Ramos (cell line): ENCODE results near the gene UNC13A.
"Not testable (repeated sequence)": the region's sequence is repeated elsewhere in the genome, so short reads cannot be mapped to it uniquely, and the experiment has no call there.

ENCODE experiments used
- in situ Hi-C: fragments of 300-500 bp; cut with MboI; formaldehyde crosslinking; loops from one replicate; pipeline ENCODE4 v1.14.3; 2022; ENCODE audit warnings: low sequenced_read_pairs; ENCODE audit not compliant: unreplicated experiment

The UNC13A gene

DNA sequence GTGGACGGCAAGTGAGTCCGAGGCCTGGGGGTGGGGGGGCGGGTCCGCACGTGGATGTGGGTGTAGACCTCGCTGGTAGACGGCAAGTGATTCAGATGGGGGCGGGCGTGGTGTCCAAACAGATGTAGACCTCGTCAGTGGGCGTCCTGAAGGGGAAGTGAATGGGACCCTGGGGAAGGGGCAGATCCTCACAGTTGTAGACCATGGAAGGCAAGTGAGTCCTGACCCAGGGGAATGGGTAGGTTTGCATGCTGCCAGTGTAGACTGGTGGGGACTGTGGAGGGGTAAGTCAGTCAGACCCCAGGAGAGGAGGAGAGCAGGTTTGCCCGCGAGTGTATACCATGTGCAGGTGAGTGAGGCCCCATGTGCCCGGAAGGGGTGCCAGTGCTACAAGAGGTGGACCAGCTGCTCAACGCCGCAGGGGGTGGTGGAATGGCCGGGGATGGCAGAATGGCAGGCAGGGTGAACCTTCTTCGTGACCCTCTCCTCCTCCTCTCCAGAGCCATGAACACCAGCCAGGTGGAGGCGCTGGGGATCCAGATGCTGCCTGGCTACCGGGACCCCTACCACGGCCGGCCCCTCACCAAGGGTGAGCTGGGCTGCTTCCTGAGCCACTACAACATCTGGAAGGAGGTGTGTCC lies 110.6 kb downstream of the UNC13A start:
- in situ Hi-C loops = no loop called here

GRCh38 chr19:17576758-17577456 lies 111.2 kb downstream of the UNC13A start:
- in situ Hi-C loops = no loop called here

DNA sequence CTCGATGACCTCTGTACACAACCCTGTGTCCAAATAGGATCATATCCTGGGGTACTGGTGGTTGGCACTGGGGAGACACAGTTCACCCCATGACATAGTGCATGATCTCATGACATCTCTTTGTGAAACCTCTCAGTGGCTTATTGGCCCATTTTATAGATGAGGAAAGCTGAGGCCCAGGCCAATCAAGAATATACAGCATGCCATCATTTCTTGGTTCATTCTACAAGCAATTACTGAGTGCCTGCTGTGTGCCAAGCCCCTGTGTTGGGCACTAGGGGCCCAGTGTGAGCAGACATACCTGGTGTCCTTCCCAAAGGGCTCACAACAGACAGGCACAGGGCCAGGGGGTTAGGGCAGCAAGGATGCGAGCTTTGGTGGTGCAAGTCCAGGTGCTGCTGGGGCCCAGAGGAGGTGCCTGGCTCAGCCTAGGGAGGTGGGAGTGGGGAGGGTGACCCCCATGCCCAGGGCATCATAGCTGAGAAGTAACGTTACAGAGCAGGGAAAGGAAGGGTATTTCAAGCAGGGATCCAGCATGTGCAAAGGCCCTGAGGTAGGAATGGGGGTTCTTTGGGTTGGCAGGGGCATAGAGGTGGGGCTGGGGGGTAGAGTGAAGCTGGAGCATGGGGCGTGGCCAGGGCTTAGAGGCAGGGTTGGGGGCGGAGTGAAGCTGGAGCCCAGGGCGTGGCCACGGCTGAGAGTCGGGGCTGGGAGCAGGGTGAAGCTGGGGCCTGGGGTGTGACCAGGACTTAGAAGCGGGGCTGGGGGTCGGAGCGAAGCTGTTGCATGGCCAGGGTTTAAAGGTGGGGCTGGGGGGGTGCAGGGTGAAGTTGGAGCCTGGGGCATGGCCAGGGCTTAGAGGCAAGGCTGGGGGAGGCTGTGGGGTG lies 112.0 kb downstream of the UNC13A start:
- in situ Hi-C loops = no loop called here

DNA sequence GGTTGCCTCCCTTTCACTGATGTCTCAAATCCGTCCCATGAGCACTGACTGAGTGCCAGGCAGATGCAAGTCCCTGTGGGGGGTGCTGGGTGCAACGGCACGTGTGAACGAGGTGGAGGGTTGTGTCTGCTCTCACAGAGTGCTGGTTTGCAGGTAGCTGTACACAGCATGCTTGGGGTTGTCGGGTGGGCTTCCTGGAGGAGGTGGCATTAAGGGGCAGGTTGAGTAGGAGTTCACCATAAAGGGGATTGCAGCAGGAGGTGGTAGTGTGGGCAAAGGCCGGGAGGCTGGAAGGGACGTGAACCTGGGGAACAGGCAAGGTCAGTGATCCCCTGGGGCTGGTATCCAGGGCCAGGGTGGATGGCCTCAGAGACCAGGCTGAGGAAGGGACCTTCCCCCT lies 115.5 kb downstream of the UNC13A start:
- in situ Hi-C loops = no loop called here

DNA sequence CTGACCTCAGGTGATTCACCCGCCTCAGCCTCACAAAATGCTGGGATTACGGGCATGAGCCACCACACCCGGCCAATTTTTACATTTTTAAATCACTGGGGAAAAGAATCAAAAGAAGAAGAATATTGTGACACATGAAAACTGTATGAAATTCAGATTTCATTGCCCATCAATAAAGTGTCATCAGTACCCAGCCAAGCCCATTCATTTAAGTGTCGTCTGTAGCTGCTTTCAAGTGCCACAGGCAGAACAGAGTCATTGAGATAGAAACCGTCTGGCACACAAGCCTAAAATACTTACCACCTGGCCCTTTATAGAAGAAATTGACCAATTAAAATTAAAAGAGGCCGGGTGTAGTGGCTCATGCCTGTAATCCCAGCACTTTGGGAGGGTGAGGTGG lies 117.4 kb downstream of the UNC13A start:
- in situ Hi-C loops = no loop called here

DNA sequence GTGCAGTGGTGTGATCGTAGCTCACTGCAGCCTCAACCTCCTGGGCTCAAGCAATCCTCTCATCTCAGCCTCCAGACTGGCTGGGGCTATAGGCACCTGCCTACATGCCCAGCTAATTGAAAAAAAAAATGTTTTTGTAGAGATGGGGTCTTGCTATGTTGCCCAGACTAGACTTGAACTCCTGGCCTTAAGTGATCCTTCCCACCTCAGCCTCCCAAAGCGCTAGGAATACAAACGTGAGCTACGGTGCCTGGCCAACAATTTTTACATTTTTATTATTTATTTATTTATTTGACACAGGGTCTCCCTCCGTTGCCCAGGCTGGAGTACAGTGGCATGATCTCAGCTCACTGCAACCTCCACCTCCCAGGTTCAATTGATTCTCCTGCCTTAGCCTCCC lies 117.9 kb downstream of the UNC13A start:
- in situ Hi-C loops = not testable (repeated sequence)

- in situ Hi-C loops = no loop called here
Measured at GRCh38 chr19:17567940-17568339, 120.2 kb downstream of the UNC13A start.

DNA sequence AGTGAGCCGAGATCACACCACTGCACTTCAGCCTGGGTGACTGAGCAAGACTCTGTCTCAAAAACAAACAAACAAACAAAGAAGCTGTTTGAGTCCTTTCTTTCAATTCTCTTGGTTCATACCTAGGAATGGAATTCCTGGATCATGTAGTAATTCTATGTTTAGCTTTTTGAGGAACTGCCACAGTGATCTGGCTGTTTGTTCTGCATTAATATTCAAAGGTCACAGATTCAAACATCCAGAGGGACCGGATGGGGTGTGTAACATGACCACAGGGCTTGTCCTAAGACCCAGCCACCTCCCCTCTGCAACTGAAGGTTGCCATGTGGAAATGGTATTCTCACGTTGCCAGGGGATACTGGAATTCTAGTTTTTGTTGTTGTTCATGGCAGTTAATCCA lies 122.5 kb downstream of the UNC13A start:
- in situ Hi-C loops = no loop called here

DNA sequence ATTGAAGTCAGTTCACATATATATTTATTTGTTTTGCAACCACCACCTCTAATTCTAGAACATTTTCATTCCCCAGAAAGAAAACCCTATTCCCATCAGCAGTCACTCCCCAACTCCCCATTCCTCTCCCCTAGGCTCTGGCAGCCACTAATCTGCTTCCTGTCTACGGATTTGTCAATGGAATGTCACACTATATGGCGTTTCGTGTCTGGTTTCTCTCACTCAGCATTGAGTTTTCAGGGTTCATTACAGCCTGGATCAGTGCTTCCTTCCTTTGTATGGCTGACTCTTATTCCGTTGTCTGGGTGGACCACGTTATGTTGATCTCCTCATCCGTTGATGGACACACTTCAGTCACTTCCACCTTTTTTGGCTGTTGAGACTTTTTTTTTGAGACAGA lies 123.4 kb downstream of the UNC13A start:
- in situ Hi-C loops = no loop called here

DNA sequence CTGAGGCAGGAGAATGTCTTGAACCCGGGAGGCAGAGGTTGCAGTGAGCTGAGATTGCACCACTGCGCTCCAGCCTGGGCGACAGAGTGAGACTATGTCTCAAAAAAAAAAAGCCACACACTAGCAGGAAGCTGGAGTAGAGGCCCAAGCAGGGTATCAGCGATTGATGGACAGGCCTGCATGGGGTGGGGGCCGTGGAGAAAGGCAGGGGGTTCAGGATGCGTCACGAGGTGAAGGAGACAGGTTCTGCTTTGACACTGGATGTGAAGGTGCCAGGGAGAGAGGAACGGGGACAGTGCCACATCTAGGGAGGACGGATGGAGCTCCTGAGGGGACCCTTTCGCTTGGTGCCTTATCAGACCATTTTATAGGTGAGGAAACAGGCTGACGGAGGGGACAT lies 125.6 kb downstream of the UNC13A start:
- in situ Hi-C loops = no loop called here

DNA sequence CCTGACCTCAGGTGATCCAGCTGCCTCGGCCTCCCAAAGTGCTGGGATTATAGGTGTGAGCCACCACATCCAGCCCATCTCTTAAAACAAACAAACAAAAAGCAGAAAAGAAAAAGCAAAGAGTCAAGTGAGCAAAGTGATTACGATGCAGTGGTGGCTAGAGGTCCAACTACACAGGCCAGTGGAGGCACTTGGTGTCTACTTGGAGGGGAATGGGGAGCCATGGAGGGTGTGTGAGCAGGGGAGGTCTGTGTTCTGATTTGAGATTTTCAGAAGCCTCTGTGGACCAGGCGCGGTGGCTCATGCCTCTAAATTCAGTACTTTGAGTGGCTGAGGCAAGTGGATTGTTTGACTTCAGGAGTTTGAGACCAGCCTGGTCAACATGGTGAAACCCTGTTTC lies 126.1 kb downstream of the UNC13A start:
- in situ Hi-C loops = no loop called here

- in situ Hi-C loops = no loop called here
Measured at GRCh38 chr19:17560205-17560595, 128.0 kb downstream of the UNC13A start.

- in situ Hi-C loops = no loop called here
Measured at GRCh38 chr19:17557466-17557865, 130.7 kb downstream of the UNC13A start.

DNA sequence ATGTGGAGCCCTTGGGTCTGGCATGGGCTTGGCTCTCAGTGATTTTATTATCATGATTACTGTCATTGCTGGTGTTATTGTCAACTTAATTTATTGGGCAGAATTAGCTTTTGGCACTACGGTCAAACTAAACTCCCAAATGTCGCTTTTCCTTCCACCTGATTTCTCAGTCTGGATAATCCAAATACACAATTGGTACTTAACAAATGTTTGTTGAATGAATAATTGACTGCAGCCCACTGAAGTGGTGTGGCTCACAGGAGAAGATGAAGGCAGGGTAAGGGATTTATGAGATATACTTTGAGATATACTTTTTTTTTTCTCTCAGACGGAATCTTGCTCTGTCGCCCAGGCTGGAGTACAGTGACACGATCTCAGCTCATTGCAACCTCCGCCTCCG lies 131.2 kb downstream of the UNC13A start:
- in situ Hi-C loops = no loop called here

GRCh38 chr19:17555929-17556813 lies 132.0 kb downstream of the UNC13A start:
- in situ Hi-C loops = no loop called here

- in situ Hi-C loops = no loop called here
Measured at GRCh38 chr19:17555480-17555928, 132.7 kb downstream of the UNC13A start, which contains the start of gene COLGALT1. COLGALT1 (plus strand) TSS chr19:17555649; CDS start chr19:17555714, 65 bp downstream.

DNA sequence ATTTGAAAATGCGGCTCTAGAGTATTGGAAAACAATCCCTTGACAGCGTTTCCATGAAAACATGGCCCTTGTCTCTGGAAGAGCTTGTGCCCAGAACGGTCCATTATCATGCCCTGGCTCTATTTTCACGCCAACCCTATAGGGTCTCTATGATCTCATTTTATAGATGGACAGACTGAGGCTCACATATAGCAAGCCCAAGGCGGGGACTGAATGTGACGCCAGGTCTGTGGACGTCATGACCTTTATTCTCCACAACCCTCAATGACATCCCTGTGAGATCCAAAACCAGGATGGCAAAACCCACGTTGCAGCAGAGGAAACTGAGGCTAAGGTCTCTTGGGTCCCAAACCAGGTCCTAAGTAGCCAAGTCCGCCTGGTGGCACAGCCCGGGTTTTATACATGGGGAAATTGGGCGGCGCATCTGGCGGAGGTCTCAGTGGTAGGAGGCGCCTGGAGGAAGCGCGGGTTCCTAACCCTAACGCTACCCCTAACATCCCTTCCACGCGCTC lies 133.1 kb downstream of the UNC13A start:
- in situ Hi-C loops = no loop called here

- in situ Hi-C loops = no loop called here
Measured at GRCh38 chr19:17553256-17553655, 134.9 kb downstream of the UNC13A start.

DNA sequence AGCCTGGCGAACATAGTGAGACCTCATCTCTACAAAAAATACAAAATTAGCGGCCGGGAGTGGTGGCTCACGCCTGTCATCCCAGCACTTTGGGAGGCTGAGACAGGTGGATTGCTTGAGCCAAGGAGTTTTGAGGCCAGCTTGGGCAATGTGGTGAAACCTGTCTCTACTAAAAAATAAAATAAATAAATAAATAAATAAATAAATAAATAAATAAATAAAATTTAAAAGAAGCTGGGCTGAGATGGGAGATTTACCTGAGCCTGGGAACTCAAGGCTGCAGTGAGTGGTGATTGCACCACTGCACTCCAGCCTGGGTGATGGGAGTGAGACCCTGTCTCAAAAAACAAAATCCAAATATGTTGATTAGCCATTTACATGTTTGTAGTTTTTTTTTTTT lies 135.4 kb downstream of the UNC13A start:
- in situ Hi-C loops = not testable (repeated sequence)
